ENCODE measurements around the gene S100A16.
A peak's percentile ranks its signal among the peaks of the same experiment; 100 is the strongest.

The S100A16 gene

DNA sequence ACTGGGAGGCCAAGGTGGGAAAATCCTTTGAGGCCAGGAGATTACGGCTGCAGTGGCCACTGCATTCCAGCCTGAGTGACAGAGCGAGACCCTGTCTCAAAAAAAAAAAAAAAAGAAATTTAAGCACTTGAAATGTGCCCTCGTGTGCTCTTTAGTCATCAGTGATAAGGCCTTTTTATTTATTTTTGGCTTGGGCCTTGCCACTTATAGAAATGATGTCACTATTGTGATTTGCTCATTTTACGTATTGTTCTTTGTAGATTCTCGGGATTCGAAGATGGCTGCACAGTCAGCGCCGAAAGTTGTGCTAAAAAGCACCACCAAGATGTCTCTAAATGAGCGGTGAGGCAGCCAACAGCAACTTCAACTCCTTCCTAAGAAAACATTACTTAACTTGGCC is 23.4 kb upstream of the S100A16 start:
- DNase-seq (ENCODE audit: low read depth): no peak

- DNase-seq (ENCODE audit: low read depth): no peak
Measured at GRCh38 chr1:153635872-153636271, 22.9 kb upstream of the S100A16 start.

DNA sequence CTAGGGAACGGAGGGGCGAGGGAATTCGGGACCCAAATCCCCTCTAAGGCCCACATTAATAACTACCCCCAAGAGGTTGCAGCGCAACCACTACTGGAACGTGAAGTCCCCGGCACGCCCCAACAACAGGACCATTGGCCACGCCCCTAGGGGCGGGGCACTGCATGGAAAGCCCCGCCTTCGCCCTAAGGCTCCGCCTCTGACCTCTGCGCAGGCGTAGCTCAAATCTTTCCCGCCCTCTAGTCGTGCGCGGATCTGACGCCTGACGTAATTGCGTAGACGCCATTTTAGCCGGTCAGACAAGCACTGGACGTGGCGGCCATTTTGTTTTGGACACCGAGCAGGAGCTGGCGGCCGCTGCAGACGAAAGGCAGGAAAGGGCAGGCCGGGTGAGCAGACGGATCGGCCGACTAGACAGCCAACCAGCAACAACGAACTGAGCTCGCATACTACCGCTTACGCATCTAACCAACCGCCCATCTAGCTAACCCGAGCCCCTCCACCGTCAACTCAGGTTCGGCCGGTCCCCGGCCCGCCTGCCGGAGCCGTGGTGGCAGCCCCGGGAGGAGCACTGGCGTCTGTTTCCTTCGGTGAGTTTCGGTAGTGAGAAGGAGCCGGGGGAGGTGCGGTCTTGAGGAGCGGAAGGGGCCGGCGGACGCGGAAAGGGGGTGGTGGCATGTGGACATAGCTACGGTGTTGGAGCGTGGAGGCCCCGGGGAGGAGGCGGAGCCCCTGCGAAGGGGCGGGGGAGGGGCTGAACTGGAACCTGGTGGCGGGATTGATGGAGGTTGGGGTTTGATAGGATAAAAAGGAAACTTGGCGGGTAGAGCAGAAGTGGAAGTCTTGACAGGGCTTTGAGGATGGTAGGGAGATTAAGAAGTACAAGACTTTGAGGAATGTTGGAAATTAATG is 21.1 kb upstream of the S100A16 start, which contains the start of gene CHTOP:
Gene CHTOP (plus strand): TSS at position 313 of the 912 bp plus-strand sequence. CDS start 2,523 bp downstream, outside the sequence.
- peak; percentile 93 for DNase-seq (ENCODE audit: low read depth)

DNA sequence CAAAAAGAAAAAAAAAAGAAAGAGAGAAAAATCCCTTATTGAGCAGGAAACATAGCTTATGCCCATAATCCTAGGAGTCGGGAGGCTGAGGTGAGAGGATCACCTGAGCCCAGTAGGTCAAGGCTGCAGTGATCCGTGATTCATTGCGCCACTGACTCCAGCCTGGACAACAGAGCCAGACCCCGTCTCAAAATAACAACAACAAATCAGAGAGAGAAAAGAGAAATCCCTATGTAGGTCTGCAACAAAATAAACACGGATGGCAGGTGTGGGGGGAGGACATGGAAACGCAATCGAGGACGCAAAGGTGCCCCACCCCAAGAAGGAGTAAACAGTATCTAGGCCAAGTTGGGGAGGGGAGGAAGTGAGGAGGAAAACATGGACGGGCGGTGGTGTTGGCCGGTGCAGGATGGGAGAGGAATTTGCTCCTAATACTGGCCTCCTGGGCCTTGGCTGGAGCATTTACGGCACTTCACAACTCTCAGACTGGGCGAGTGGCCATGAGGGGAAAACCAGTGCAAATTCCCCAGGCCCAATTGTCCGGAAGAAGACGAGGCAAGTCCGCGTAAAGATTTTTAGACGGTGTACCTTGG is 20.3 kb upstream of the S100A16 start:
- no peak for DNase-seq (ENCODE audit: low read depth)

- DNase-seq (ENCODE audit: low read depth): no peak
Measured at GRCh38 chr1:153631047-153632022, 18.4 kb upstream of the S100A16 start.

DNA sequence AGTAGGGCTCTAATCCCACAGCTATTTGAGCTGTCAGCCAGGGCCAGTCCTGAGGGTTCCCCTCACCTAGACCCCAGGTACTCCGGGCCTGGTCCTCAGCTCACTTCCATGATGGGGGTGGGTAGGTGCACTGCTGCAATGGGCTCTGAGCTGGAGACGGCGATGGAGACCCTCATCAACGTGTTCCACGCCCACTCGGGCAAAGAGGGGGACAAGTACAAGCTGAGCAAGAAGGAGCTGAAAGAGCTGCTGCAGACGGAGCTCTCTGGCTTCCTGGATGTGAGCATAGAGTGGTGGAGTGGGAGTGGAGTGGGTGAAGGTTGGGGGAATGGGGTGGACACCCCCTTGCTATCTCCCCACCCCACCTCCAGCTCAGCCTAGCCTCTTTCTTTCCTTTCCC is 17.4 kb upstream of the S100A16 start:
- no peak for DNase-seq (ENCODE audit: low read depth)

DNA sequence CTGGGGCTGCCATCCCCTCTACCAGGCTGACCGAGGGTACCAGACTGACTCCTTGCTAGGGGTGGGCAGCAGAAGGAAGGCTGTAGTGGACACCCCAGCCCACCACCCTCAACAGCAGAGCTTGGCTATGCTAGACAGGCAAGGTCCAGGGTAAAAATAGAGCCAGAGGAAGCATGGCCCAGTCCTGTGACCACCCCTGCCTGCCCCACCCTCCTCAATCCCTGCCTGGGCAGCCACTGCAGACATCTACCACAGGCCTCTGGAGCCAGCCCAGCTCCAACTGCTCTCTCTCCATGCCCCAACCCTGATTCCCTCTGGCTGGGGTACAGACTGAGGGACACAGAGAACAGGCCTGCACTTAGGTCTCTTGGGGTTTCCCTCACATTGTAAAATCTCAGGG is 17.0 kb upstream of the S100A16 start:
- no peak for DNase-seq (ENCODE audit: low read depth)

DNA sequence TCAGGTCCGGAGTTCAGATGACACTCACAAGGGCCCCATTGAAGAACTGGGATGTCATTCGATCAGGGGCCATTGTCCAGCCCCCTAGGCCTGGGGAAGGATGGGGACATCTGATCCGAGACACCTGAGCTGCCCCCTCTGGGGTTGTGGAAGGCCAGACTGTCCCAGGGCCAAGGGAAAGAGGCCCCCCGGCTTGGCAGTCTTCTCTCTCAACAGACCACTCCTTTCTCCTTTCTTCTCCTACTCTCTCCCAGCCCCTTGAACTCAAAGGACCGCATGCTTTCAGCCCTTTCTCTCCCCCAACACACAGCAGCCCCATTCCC is 16.4 kb upstream of the S100A16 start:
- no peak for DNase-seq (ENCODE audit: low read depth)

GRCh38 chr1:153628638-153629342 is 15.9 kb upstream of the S100A16 start:
- DNase-seq (ENCODE audit: low read depth): no peak

DNA sequence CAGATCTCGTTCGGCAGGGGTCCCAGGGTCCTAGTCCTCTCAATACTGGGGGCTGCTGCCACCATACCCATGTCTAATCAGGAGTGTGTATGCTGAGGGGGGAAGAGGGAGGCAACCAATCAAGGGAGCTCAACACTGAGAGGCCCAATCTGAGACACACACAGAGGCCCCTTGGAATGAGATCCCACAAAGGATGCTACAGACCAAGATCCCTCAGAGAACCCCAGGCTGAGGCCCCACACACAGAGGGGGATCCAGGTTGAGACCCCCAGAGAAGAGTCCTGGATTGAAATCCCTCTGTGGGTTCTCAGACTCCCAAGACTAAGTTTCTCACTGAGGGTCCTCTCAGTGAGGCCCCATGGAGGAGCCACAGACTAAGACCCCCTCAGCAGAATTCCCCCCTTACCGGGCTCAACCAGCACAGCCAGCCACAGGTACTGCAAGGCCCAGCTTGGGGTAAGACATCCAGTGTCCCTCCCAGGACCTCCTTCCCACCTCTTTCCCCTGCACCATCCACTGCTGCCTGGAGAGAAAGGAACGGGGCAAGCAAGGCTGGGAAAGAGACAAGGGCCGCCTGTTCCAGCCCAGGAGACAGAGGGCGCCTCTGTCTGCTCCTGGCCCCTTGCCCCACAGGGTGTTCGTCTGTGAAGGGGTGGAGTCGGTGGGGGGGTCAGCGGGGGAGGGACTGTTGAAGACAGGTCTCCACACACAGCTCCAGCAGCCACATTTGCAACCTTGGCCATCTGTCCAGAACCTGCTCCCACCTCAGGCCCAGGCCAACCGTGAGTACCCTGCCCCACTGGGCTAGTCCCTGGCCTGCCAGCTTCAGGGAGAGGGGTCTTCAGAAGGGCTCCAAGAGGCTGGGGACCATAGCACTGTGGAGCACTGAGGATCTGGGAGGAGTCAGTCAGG is 15.0 kb upstream of the S100A16 start, which contains the start of gene S100A1:
Gene S100A1 (plus strand): TSS at position 720 of the 912 bp plus-strand sequence. CDS start 2,088 bp downstream, outside the sequence.
- no peak for DNase-seq (ENCODE audit: low read depth)

- no peak for DNase-seq (ENCODE audit: low read depth)
Measured at GRCh38 chr1:153626904-153627714, 14.2 kb upstream of the S100A16 start, which contains the start of gene S100A13. Gene S100A13 (minus strand): TSS chr1:153627505. CDS start chr1:153626472, 1,033 bp downstream.

- no peak for DNase-seq (ENCODE audit: low read depth)
Measured at GRCh38 chr1:153626477-153626903, 13.6 kb upstream of the S100A16 start.

DNA sequence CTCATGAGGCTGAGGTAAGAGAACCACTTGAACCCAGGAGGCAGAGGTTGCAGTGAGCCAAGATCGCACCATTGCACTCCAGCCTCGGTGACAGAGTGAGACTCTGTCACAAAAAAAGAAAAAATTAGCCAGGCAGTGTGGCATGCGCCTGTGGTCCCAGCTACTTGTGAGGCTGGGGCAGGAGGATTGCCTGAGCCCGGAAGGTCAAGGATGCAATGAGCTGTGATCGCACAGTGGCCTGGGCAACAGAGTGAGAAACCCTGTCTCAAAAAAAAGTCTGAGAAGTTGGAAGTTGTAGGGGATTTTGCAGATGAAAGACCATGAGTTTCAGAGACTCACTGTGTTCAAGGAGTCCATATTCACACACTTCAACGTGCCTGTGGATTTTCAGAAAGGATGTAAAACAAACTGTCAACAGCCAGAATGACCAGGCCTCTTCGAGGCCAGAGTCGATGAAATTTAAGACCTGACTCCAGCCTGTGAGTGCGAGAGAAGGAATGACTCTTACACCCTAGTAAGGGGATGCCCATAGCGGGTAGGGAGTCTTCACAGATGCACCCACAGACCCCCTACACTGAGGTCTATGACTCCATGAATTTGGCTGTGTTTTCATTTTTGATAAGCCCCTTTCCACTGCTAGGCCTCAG is 12.2 kb upstream of the S100A16 start:
- no peak for DNase-seq (ENCODE audit: low read depth)

DNA sequence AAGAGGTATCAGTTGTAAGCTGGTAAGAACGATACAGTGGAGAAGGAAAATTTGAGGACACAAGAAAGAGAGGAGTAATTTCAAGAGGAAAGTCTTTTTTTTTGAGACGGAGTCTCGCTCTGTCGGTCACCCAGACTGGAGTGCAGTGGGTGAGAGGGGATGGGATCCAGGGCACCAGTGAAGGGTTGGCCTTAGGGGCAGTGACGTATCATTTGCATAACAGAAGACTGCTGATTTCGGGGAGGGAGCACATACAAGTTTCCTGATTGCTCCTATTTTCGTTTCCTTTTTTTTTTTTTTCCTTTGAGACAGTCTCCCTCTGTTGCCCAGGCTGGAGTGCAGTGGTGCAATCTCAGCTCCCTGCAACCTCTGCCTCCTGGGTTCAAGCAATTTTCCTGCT is 10.2 kb upstream of the S100A16 start:
- DNase-seq (ENCODE audit: low read depth): no peak

GRCh38 chr1:153619171-153619570 is 6.2 kb upstream of the S100A16 start:
- DNase-seq (ENCODE audit: low read depth): no peak

GRCh38 chr1:153617663-153618062 is 4.7 kb upstream of the S100A16 start:
- DNase-seq (ENCODE audit: low read depth): no peak

GRCh38 chr1:153616917-153617311 is 4.0 kb upstream of the S100A16 start:
- DNase-seq (ENCODE audit: low read depth): no peak

- DNase-seq (ENCODE audit: low read depth): no peak
Measured at GRCh38 chr1:153616144-153616916, 3.4 kb upstream of the S100A16 start, which contains the start of gene S100A14. Gene S100A14 (minus strand): TSS chr1:153616325. CDS start chr1:153615858, 467 bp downstream.
